Measurements from ENCODE around the gene OAT. TPM values are rescaled to one million over a fixed set of nuclear protein-coding genes. Genes with fewer than 3 reads are reported as not detected.

The OAT gene
- total and polyA plus RNA-seq, 2 of the 4 experiments (the other 2 are of a cell fraction): 110 to 152 TPM

- Histone ChIP-seq H2BK15ac (ENCODE audit: low read depth, low read length) (no peak overlapping the region), H3K4ac (ENCODE audit: low read depth, low read length) (no peak overlapping the region), H4K20me1 (ENCODE audit: insufficient read depth, low read length) (no peaks in the 10 kb centered on the region), H4K8ac (ENCODE audit: low read depth in 2 of 2, low read length in 2 of 2) (no peak overlapping the region), H3K9me1 (ENCODE audit: insufficient read depth, low read length) (no peaks in the 10 kb centered on the region), H2AFZ (replicated peaks; ENCODE audit: low read length, poor library complexity) (no peak overlapping the region), H3K9me3 (ENCODE audit: control insufficient read depth, insufficient read depth, low read length) (0 out of 2 replicates have a peak, but pooled peaks cover 1% of the 10 kb centered on the region), H3K23ac (ENCODE audit: low read depth, low read length) (no peak overlapping the region), H3K56ac (ENCODE audit: extremely low read depth, insufficient read depth, low read length) (no peak overlapping the region), H4K5ac (ENCODE audit: low read depth, low read length) (no peak overlapping the region), H3K9ac (ENCODE audit: low read depth, low read length) (no peak overlapping the region), H3K14ac (replicated peaks; ENCODE audit: low read depth, low read length) (no peak overlapping the region), H2BK20ac (ENCODE audit: low read depth, low read length) (no peak overlapping the region), H2BK120ac (ENCODE audit: low read depth, low read length) (no peak overlapping the region), H4K91ac (ENCODE audit: insufficient read depth, low read depth, low read length) (no peak overlapping the region), H3K18ac (ENCODE audit: low read depth, low read length) (no peak overlapping the region), H3K36me3 (ENCODE audit: control insufficient read depth, insufficient read depth, low read length) (no peaks in the 10 kb centered on the region), H2BK5ac (ENCODE audit: low read depth, low read length, poor library complexity, severe bottlenecking) (no peak overlapping the region), H3K27me3 (ENCODE audit: control insufficient read depth, insufficient read depth, low read length) (peaks cover under 1% of the 10 kb centered on the region; the same call in 1 of the 2 replicates), H2AK5ac (ENCODE audit: low read depth, low read length) (no peak overlapping the region), H3K27ac (ENCODE audit: insufficient read depth, low read length) (no peak overlapping the region), H3K4me1 (ENCODE audit: control insufficient read depth, insufficient read depth, low read length) (no peaks in the 10 kb centered on the region), H3K4me3 (ENCODE audit: insufficient read depth, low read depth, low read length) (no peak overlapping the region), H2AK9ac (replicated peaks; ENCODE audit: low read depth, low read length, poor library complexity) (peak overlapping the region; percentile 28), H3K4me2 (ENCODE audit: low read depth, low read length) (no peak overlapping the region), H3K79me1 (ENCODE audit: low read depth in 1 of 2, low read length in 2 of 2) (no peaks in the 10 kb centered on the region)
- dilution Hi-C loops (cut with HindIII; ENCODE audit: low sequenced_read_pairs, unreplicated experiment): no loop called here
- no peak for TF ChIP-seq BHLHE40 (IDR thresholded peaks at IDR 0.05; ENCODE audit: low read depth, low read length)
- TF ChIP-seq MAZ (IDR thresholded peaks at IDR 0.05; ENCODE audit: borderline replicate concordance, low read depth, low read length): no peak
- TF ChIP-seq USF2 (IDR thresholded peaks at IDR 0.05; ENCODE audit: low read depth, low read length): no peak
- TF ChIP-seq FOS (IDR thresholded peaks at IDR 0.05; ENCODE audit: low read depth, low read length): no peak
- no peak for TF ChIP-seq RCOR1 (IDR thresholded peaks at IDR 0.05; ENCODE audit: insufficient replicate concordance, low read length)
- TF ChIP-seq POLR2A (IDR thresholded peaks at IDR 0.05; ENCODE audit: low read depth, low read length): no peak
- ATAC-seq (ENCODE audit: low read depth) (no peak), DNase-seq (no peak)
- POLR2A ChIA-PET (ENCODE audit: unreplicated experiment): no interaction called here
- CTCF ChIA-PET: no interaction called here
- no TSS peak for BruUV-seq (replicated peaks)
- in situ Hi-C loops (cut with MboI; ENCODE audit: low sequenced_read_pairs): no loop called here
- no CpG with 5 or more reads among the region's 11 CpGs for WGBS, 2 experiments (ENCODE audit: extremely low coverage in 2 of 2, insufficient read length in 1 of 2)
- intact Hi-C loops (cut with micrococcal nuclease): no loop called here
Observed at GRCh38 chr10:124353896-124354295, 64.8 kb downstream of the OAT start.
